SK-N-SH (cell line): Measurements from ENCODE around the gene SHCBP1L. TPM values are rescaled to one million over a fixed set of nuclear protein-coding genes. Genes with fewer than 3 reads are reported as not detected.
A peak's percentile ranks its signal among the peaks of the same experiment; 100 is the strongest.

Experiments
- CTCF ChIA-PET: fragments of 300-600, 350-600 bp; formaldehyde crosslinking; extraction: SDS; loops from one replicate; lab custom pipeline; 2021; lab: Yijun Ruan, JAX
- POLR2A ChIA-PET: fragments of 350-600 bp; sonication (Branson Sonifier 250); formaldehyde crosslinking; extraction: SDS; loops from one replicate; lab custom pipeline; 2020; ENCODE audit warnings: antibody characterized with exemption, inconsistent platforms; lab: Yijun Ruan, JAX
- DNase-seq: peaks from one replicate; pipeline ENCODE4 v3.0.0; 2012
- H2AFZ ChIP-seq: fragments of 200-600 bp; sonication (generic); 2 replicates; pipeline ENCODE4 v1.8.1; 2016; ENCODE audit warnings: antibody characterized with exemption, mild to moderate bottlenecking, low read depth
- H3F3A ChIP-seq: fragments of 200-600 bp; sonication (generic); replicated peaks from 2 replicates; pipeline ENCODE3; 2016; ENCODE audit warnings: antibody characterized with exemption, mild to moderate bottlenecking; ENCODE audit not compliant: insufficient read depth
- H3K27ac ChIP-seq, 2 experiments: fragments of 200-500 bp in 1 of 2; fragments of 200-600 bp in 1 of 2; sonication (Bioruptor generic) in 1 of 2; sonication (generic), shearing (Covaris generic) in 1 of 2; 2 replicates each; pipeline versions ENCODE4 v1.5.1 to v1.6.1; 2014 to 2016; ENCODE audit warnings: low read depth in 2 of 2, inconsistent platforms in 1 of 2, low read length in 1 of 2, mild to moderate bottlenecking in 1 of 2, mixed read lengths in 1 of 2
- H3K27me3 ChIP-seq: fragments of 200-600 bp; sonication (generic), shearing (Covaris generic); 2 replicates; pipeline ENCODE4 v1.6.1; 2016; ENCODE audit warnings: mixed run types; ENCODE audit not compliant: insufficient read depth
- H3K36me3 ChIP-seq, 2 experiments: fragments of 200-500 bp in 1 of 2; fragments of 200-600 bp in 1 of 2; sonication (Bioruptor generic) in 1 of 2; sonication (generic) in 1 of 2; replicated peaks in 1 of 2; 2 replicates each; pipeline versions ENCODE3 to v1.5.1; 2014 to 2016; ENCODE audit warnings: low read length in 1 of 2, mild to moderate bottlenecking in 1 of 2; ENCODE audit not compliant: insufficient read depth in 2 of 2, control insufficient read depth in 1 of 2
- H3K4me1 ChIP-seq, 2 experiments: fragments of 200-500 bp in 1 of 2; fragments of 200-600 bp in 1 of 2; sonication (Bioruptor generic) in 1 of 2; sonication (generic), shearing (Covaris generic) in 1 of 2; 2 replicates each; pipeline versions ENCODE4 v1.5.1 to v1.6.1; 2014 to 2016; ENCODE audit warnings: low read depth in 1 of 2, low read length in 1 of 2, mixed run types in 1 of 2; ENCODE audit not compliant: insufficient read depth in 2 of 2, control insufficient read depth in 1 of 2
- H3K4me2 ChIP-seq: fragments of 200-600 bp; sonication (generic), shearing (Covaris generic); 2 replicates; pipeline ENCODE4 v1.6.1; 2017; ENCODE audit warnings: mixed run types
- H3K4me3 ChIP-seq, 2 experiments: fragments of 200-500 bp in 1 of 2; fragments of 200-600 bp in 1 of 2; sonication (Bioruptor generic) in 1 of 2; sonication (generic), shearing (Covaris generic) in 1 of 2; 2 replicates each; pipeline versions ENCODE4 v1.5.1 to v1.8.1; 2014 to 2016; ENCODE audit warnings: low read depth in 2 of 2, inconsistent platforms in 1 of 2, low read length in 1 of 2, mild to moderate bottlenecking in 1 of 2, mixed read lengths in 1 of 2, moderate library complexity in 1 of 2
- H3K79me2 ChIP-seq: fragments of 200-600 bp; sonication (generic); 2 replicates; pipeline ENCODE4 v1.8.1; 2017; ENCODE audit warnings: mild to moderate bottlenecking; ENCODE audit not compliant: insufficient read depth
- H3K9ac ChIP-seq: fragments of 200-600 bp; sonication (generic); 2 replicates; pipeline ENCODE4 v1.6.1; 2017; ENCODE audit warnings: mixed run types
- H3K9me2 ChIP-seq: fragments of 200-600 bp; sonication (generic); 2 replicates; pipeline ENCODE4 v1.6.1; 2017; ENCODE audit warnings: mixed run types
- H3K9me3 ChIP-seq: fragments of 200-600 bp; sonication (generic); 2 replicates; pipeline ENCODE4 v1.6.1; 2017; ENCODE audit warnings: mixed run types, mild to moderate bottlenecking, moderate library complexity
- H4K20me1 ChIP-seq: fragments of 200-600 bp; sonication (generic); 2 replicates; pipeline ENCODE4 v1.6.1; 2017; ENCODE audit warnings: mild to moderate bottlenecking, mixed run types; ENCODE audit not compliant: insufficient read depth
- EZH2phosphoT487 ChIP-seq: fragments of 200-600 bp; sonication (generic); IDR thresholded peaks from 2 replicates; pipeline ENCODE4 v1.6.1; 2017; ENCODE audit warnings: low read depth, mixed run types, mild to moderate bottlenecking, antibody characterized with exemption, moderate library complexity, borderline replicate concordance
- FOSL2 ChIP-seq: IDR thresholded peaks from 2 replicates; pipeline ENCODE4 v1.4.0; 2012; ENCODE audit warnings: low read depth, mild to moderate bottlenecking, moderate library complexity, borderline replicate concordance
- GABPA ChIP-seq: IDR thresholded peaks from 2 replicates; pipeline ENCODE4 v1.4.0; 2012; ENCODE audit warnings: low read depth, mild to moderate bottlenecking
- MEF2A ChIP-seq: IDR thresholded peaks from 2 replicates; pipeline ENCODE4 v1.4.0; 2012; ENCODE audit warnings: low read depth, borderline replicate concordance
- NRF1 ChIP-seq: IDR thresholded peaks from 2 replicates; pipeline ENCODE4 v1.6.1; 2012; ENCODE audit warnings: low read depth, mild to moderate bottlenecking, low read length
- POLR2AphosphoS5 ChIP-seq: IDR thresholded peaks from 2 replicates; pipeline ENCODE4 v1.6.1; 2012; ENCODE audit warnings: low read depth, low read length
- RCOR1 ChIP-seq: fragments of 150-350 bp; IDR thresholded peaks from 2 replicates; pipeline ENCODE4 v1.6.1; 2017; ENCODE audit warnings: antibody characterized with exemption, low read length
- RXRA ChIP-seq: IDR thresholded peaks from 2 replicates; pipeline ENCODE4 v1.4.0; 2012; ENCODE audit warnings: low read depth, mild to moderate bottlenecking, borderline replicate concordance
- SIN3A ChIP-seq: IDR thresholded peaks from 2 replicates; pipeline ENCODE4 v1.6.1; 2012; ENCODE audit warnings: low read depth, mild to moderate bottlenecking, low read length, moderate library complexity, borderline replicate concordance
- TAF1 ChIP-seq: IDR thresholded peaks from 2 replicates; pipeline ENCODE4 v1.6.1; 2012; ENCODE audit warnings: low read depth, mild to moderate bottlenecking, low read length, moderate library complexity, borderline replicate concordance
- TEAD4 ChIP-seq: IDR thresholded peaks from 2 replicates; pipeline ENCODE4 v1.4.0; 2012; ENCODE audit warnings: mild to moderate bottlenecking, borderline replicate concordance; ENCODE audit not compliant: insufficient read depth
- YY1 ChIP-seq: IDR thresholded peaks from 2 replicates; pipeline ENCODE4 v1.4.0; 2012; ENCODE audit warnings: low read depth, mild to moderate bottlenecking
- WGBS: methylation state at CpG from one replicate; pipeline ENCODE4 v1.1.6; 2017; ENCODE audit warnings: low lambda C conversion rate; 5-methylcytosine and 5-hydroxymethylcytosine counted together
- polyA plus RNA-seq, 3 experiments: library from polyadenylated mRNA; depleted of rRNA; stranded (reverse); fragments of >200 nt; gene quantifications; 2 replicates each; pipeline ENCODE4 v1.2.3, GENCODE V29; 2012
- TF ChIP-seq, protein P1 (sequence below): fragments of 150-350 bp; IDR thresholded peaks from 2 replicates; pipeline ENCODE4 v1.6.1; 2016; ENCODE audit warnings: mild to moderate bottlenecking, low read depth, low read length
- TF ChIP-seq, protein P2 (sequence below): IDR thresholded peaks from 2 replicates; pipeline ENCODE4 v1.4.0; 2012; ENCODE audit warnings: low read depth
- TF ChIP-seq, protein P3 (sequence below): IDR thresholded peaks from 2 replicates; pipeline ENCODE4; 2012

SHCBP1L gene
- polyA plus RNA-seq, 1 of the 3 experiments (the other 2 are of a cell fraction): not detected

DNA sequence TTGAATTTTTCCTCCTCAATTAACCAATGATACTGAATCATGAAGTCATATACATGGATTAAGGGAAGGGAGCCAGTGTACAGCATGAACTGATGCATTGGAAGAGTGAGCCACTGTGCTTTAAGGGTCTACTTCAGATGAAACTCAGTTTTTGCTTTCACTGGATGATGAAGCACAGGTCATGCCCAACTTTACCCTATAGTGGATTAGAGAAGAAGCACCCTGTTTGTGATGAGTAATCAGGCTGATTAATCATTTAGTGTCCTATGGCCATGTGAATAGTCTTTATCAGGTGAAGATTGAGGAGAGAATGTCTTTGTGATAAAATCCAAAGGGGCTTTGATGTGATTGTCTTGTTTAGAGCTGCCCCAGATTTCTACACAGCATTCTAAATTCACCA, 45.5 kb upstream of the SHCBP1L start (continued):
- TF ChIP-seq EZH2phosphoT487 (no peak), RCOR1 (no peak), MEF2A (no peak)

DNA sequence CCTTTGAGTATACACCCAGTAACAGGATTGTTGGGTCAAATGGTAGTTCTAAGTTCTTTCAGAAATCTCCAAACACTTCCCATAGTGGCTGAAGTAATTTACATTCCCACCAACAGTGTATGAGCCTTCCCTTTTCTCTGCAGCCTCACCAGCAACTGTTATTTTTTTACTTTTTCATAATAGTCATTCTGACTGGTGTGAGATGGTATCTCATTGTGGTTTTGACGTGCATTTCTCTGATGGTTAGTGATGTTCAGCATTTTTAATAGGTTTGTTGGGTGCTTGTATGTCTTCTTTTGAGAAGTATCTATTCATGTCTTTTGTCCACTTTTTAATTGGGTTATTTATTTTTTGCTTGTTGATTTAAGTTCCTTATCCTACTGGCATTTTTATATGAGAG, 43.9 kb upstream of the SHCBP1L start:
- ChIA-PET POLR2A (no interaction called here), CTCF (interaction anchor here (1.3 kb wide), 1 partner anchor 11 kb away, joined by 3 read pairs; no protein-coding TSS in a partner anchor)
- no peaks in the 10 kb centered on the region for H3K9me3 ChIP-seq
- H3K4me3 ChIP-seq: no peak overlapping the region
- no peaks in the 10 kb centered on the region for H3K27me3 ChIP-seq
- no peaks in the 10 kb centered on the region for H3K9me2 ChIP-seq
- no peaks in the 10 kb centered on the region for H3K79me2 ChIP-seq
- no peak overlapping the region for H3K27ac ChIP-seq
- H3F3A ChIP-seq: peaks cover 12% of the 10 kb centered on the region
- H2AFZ ChIP-seq: no peak overlapping the region
- DNase-seq: no peak
- no peak overlapping the region for H3K9ac ChIP-seq
- no peaks in the 10 kb centered on the region for H4K20me1 ChIP-seq
- no peaks in the 10 kb centered on the region for H3K4me1 ChIP-seq
- TF ChIP-seq NRF1 (no peak), YY1 (no peak), FOSL2 (no peak), POLR2AphosphoS5 (no peak), RXRA (no peak), TAF1 (no peak)
- WGBS: 19% methylated on average over 1 of the region's 1 CpG
- H3K36me3 ChIP-seq: no peaks in the 10 kb centered on the region
- H3K4me2 ChIP-seq: no peak overlapping the region

DNA sequence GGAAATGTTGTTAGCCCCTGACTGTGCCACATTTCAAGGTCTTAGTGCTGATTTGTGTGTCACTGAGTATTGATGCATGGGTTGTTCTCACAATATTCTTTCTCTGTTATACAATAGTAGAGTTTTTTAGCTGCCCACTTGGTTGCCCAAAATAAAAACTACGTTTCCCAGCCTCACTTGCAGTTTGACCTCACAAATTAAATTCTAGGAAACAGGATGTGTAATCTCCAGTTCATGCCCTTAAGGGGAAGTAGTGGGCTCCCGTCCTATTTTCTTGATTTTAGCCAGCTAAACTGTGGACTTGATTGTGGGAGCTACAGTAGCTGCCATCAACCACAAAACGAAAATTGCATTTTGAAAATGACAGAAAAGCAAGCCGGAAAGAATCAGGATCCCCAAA, 42.9 kb upstream of the SHCBP1L start:
- no peaks in the 10 kb centered on the region for H3K36me3 ChIP-seq
- H3F3A ChIP-seq: peaks cover 12% of the 10 kb centered on the region
- TF ChIP-seq TEAD4: no peak
- TF ChIP-seq, protein P1, sequence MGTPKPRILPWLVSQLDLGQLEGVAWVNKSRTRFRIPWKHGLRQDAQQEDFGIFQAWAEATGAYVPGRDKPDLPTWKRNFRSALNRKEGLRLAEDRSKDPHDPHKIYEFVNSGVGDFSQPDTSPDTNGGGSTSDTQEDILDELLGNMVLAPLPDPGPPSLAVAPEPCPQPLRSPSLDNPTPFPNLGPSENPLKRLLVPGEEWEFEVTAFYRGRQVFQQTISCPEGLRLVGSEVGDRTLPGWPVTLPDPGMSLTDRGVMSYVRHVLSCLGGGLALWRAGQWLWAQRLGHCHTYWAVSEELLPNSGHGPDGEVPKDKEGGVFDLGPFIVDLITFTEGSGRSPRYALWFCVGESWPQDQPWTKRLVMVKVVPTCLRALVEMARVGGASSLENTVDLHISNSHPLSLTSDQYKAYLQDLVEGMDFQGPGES: no peak
- TF ChIP-seq RCOR1: no peak
- peak; percentile 27; the same call in 1 of the 2 replicates for TF ChIP-seq GABPA
- TF ChIP-seq MEF2A: no peak
- TF ChIP-seq, protein P2, sequence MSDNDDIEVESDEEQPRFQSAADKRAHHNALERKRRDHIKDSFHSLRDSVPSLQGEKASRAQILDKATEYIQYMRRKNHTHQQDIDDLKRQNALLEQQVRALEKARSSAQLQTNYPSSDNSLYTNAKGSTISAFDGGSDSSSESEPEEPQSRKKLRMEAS: no peak
- no peak for TF ChIP-seq SIN3A
- TF ChIP-seq, protein P3, sequence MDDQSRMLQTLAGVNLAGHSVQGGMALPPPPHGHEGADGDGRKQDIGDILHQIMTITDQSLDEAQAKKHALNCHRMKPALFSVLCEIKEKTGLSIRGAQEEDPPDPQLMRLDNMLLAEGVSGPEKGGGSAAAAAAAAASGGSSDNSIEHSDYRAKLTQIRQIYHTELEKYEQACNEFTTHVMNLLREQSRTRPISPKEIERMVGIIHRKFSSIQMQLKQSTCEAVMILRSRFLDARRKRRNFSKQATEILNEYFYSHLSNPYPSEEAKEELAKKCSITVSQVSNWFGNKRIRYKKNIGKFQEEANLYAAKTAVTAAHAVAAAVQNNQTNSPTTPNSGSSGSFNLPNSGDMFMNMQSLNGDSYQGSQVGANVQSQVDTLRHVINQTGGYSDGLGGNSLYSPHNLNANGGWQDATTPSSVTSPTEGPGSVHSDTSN: no peak
- no peaks in the 10 kb centered on the region for H3K4me1 ChIP-seq
- H3K9me3 ChIP-seq: no peaks in the 10 kb centered on the region
- no peaks in the 10 kb centered on the region for H4K20me1 ChIP-seq
- H3K9me2 ChIP-seq: no peaks in the 10 kb centered on the region
- no peaks in the 10 kb centered on the region for H3K27me3 ChIP-seq
- H3K9ac ChIP-seq: no peak overlapping the region
- no peak overlapping the region for H3K27ac ChIP-seq
- H3K79me2 ChIP-seq: no peaks in the 10 kb centered on the region
- no peak overlapping the region for H2AFZ ChIP-seq
- whole genome bisulfite sequencing: 76% methylated on average over 4 of the region's 4 CpGs
- CTCF ChIA-PET: no interaction called here
- DNase-seq: peak; percentile 23
- POLR2A ChIA-PET: no interaction called here
- H3K4me2 ChIP-seq: no peak overlapping the region
- H3K4me3 ChIP-seq: no peak overlapping the region
